ENCODE data around the gene TRIO.

- TF ChIP-seq EZH2 (optimal IDR thresholded peaks at IDR 0.05; ENCODE audit: low read depth, low read length) (no peak), CTCF (IDR thresholded peaks at IDR 0.05; ENCODE audit: low read length) (no peak), EZH2phosphoT487 (IDR thresholded peaks at IDR 0.05; ENCODE audit: low read length) (no peak)
Measured at GRCh38 chr5:14356305-14356704, 213.2 kb downstream of the TRIO start.
